ENCODE measurements around the gene KLHL4.
"Not testable (repeated sequence)": the region's sequence is repeated elsewhere in the genome, so short reads cannot be mapped to it uniquely, and the experiment has no call there.

The KLHL4 gene, protein sequence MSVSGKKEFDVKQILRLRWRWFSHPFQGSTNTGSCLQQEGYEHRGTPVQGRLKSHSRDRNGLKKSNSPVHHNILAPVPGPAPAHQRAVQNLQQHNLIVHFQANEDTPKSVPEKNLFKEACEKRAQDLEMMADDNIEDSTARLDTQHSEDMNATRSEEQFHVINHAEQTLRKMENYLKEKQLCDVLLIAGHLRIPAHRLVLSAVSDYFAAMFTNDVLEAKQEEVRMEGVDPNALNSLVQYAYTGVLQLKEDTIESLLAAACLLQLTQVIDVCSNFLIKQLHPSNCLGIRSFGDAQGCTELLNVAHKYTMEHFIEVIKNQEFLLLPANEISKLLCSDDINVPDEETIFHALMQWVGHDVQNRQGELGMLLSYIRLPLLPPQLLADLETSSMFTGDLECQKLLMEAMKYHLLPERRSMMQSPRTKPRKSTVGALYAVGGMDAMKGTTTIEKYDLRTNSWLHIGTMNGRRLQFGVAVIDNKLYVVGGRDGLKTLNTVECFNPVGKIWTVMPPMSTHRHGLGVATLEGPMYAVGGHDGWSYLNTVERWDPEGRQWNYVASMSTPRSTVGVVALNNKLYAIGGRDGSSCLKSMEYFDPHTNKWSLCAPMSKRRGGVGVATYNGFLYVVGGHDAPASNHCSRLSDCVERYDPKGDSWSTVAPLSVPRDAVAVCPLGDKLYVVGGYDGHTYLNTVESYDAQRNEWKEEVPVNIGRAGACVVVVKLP

DNA sequence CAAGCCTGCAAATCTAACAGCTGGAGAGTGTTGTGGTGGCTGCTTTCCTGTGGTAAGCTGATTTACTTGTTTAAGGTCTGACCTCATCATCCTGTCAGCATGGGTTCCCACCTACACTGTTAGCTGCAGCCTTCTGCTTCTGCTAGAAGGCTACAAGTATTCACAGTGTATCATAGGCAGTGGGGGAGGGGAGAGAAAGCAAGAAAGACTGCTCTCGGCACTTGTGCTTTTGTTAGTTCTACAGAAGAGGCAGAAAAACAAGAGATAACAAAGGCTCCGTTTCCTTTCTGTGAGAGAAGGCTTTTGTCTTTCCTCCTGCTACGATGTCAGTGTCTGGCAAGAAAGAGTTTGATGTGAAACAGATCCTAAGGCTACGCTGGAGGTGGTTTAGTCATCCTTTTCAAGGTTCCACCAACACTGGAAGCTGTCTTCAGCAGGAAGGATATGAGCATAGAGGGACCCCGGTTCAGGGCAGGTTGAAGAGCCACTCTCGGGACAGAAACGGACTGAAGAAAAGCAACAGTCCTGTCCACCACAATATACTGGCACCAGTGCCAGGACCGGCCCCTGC is at the start of gene KLHL4:
TSS of gene KLHL4 (plus strand) at position 232 of the 571 bp plus-strand sequence. CDS start at position 324, 92 bp downstream.
- Histone ChIP-seq H3K27ac (no peak within 1 kb of the TSS), H3K4me1 (peaks cover 0 to 4% (median 2%) of the 10 kb centered on the region in 4 donors), H3K36me3 (no peaks in the 10 kb centered on the region), H3K9me3 (no peaks in the 10 kb centered on the region), H3K4me3 (peak within 1 kb of the TSS; percentile 41 to 42), H3K27me3 (no peaks in the 10 kb centered on the region)
- no peak for DNase-seq
- TF ChIP-seq, protein P1, sequence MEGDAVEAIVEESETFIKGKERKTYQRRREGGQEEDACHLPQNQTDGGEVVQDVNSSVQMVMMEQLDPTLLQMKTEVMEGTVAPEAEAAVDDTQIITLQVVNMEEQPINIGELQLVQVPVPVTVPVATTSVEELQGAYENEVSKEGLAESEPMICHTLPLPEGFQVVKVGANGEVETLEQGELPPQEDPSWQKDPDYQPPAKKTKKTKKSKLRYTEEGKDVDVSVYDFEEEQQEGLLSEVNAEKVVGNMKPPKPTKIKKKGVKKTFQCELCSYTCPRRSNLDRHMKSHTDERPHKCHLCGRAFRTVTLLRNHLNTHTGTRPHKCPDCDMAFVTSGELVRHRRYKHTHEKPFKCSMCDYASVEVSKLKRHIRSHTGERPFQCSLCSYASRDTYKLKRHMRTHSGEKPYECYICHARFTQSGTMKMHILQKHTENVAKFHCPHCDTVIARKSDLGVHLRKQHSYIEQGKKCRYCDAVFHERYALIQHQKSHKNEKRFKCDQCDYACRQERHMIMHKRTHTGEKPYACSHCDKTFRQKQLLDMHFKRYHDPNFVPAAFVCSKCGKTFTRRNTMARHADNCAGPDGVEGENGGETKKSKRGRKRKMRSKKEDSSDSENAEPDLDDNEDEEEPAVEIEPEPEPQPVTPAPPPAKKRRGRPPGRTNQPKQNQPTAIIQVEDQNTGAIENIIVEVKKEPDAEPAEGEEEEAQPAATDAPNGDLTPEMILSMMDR (IDR thresholded peaks at IDR 0.05) = no peak
- intact Hi-C loops (cut with DNase I; ENCODE audit: low total_unique reads) = no loop called here

DNA sequence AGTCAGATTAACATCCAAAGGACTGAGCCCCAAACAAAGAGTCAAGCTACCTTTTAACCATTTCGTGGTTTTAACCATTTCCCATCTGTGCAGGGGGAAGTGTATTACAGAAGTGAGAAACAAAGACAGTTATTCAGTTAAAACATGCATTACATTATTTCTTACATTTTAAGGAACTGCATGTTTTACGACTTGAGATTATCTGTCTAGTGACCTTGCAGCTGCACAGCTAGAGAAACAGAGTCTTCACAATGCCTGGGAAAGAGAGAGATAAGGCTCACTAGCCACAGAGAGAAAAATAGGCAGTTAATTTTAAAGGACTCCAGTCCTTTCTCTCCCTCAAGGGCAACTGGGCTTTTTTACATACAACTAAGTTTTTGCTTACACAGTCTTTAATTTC is 48.7 kb upstream of the KLHL4 start:
- Histone ChIP-seq H3K9me3 (peaks cover 0 to 19% (median 0%) of the 10 kb centered on the region in 3 donors), H3K27me3 (no peaks in the 10 kb centered on the region), H3K4me1 (no peaks in the 10 kb centered on the region), H3K27ac (no peak overlapping the region), H3K4me3 (no peak overlapping the region), H3K36me3 (no peaks in the 10 kb centered on the region)
- intact Hi-C loops (cut with DNase I; ENCODE audit: low total_unique reads) = no loop called here
- DNase-seq = no peak
- TF ChIP-seq, protein P1 (IDR thresholded peaks at IDR 0.05) = no peak

DNA sequence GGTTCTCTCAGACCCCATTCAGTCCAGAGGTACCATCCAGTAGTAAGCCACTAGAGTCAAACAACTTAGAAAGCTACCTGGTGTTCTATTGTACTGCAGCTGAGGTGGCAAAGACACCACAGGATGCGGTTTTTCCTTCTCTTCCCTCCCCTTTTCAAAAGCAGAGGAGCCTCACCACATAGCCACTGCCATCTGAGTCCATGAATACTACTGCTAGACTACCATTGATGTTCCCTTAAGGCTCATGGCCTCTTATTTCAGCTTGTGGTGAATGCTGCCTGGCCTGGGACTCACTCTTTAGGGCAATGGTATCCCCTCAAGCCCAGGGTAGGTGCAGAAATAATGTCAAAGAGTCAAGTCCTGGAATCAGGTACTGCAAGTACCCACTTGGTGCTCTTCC is 41.8 kb upstream of the KLHL4 start:
- intact Hi-C loops (cut with DNase I; ENCODE audit: low total_unique reads) = no loop called here
- TF ChIP-seq, protein P1 (IDR thresholded peaks at IDR 0.05) = no peak
- H3K36me3 ChIP-seq = no peaks in the 10 kb centered on the region
- no peak overlapping the region for H3K4me3 ChIP-seq
- no peak overlapping the region for H3K27ac ChIP-seq
- H3K4me1 ChIP-seq = no peaks in the 10 kb centered on the region
- H3K9me3 ChIP-seq = peaks cover 0 to 11% (median 0%) of the 10 kb centered on the region in 3 donors
- no peak for DNase-seq
- H3K27me3 ChIP-seq = no peaks in the 10 kb centered on the region

DNA sequence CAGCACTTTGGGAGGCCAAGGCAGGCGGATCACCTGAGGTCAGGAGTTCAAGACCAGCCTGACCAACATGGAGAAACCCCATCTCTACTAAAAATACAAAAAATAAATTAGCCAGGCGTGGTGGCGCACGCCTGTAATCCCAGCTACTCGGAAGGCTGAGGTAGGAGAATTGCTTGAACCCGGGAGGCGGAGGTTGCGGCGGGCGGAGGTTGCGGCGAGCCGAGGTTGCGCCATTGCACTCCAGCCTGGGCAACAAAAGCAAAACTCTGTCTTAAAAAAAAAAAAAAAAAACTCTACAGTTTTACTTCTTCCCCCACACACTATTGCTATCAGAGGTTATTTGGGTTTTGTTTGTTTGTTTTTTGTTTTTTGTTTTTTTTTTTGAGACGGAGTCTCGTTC is 38.9 kb upstream of the KLHL4 start:
- DNase-seq; H3K27me3 ChIP-seq; H3K9me3 ChIP-seq; H3K36me3 ChIP-seq; H3K4me3 ChIP-seq; intact Hi-C loops (cut with DNase I; ENCODE audit: low total_unique reads); H3K27ac ChIP-seq; H3K4me1 ChIP-seq: not testable (repeated sequence)

DNA sequence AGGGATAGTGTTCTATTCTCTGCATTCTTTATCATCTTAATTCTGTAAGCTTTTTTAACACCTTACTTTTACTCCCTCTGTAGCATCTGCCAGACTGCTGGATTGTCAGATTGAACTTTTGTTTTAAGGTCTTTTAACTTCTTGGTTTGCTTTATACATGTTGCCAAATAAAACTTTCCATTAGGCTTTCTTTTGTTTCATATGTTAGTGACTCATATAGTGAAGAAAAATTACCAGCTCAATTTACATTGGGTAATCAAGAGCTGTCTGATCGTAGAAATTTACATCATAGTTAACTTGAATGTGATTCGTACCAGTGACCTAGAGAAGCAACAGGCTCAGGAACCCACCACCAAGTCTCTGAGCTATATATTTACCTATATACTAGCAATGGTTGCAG is 28.5 kb upstream of the KLHL4 start:
- Histone ChIP-seq H3K4me1 (no peaks in the 10 kb centered on the region), H3K27me3 (no peaks in the 10 kb centered on the region), H3K9me3 (no peaks in the 10 kb centered on the region), H3K27ac (no peak overlapping the region), H3K36me3 (no peaks in the 10 kb centered on the region), H3K4me3 (no peak overlapping the region)
- no peak for DNase-seq
- TF ChIP-seq, protein P1 (IDR thresholded peaks at IDR 0.05) = no peak
- intact Hi-C loops (cut with DNase I; ENCODE audit: low total_unique reads) = no loop called here

DNA sequence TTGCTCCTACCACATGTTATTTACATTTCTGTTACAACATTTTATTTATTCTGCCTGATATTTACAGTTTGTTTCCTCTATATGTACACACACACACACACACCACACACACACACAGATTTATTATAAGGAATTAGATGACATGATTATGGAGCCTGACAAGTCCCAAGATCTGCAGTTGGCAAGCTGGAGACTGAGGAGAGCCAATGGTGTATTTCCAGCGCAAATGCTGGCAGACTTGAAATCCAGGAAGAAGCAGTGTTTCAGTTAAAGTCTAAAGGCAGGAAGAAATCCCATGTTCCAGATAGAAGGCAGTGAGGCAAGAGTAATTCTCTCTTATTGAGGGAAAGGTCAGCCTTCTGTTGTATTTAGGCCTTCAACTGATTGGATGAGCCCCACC is 1.8 kb upstream of the KLHL4 start:
- Histone ChIP-seq H3K4me1 (peaks cover 0 to 4% (median 2%) of the 10 kb centered on the region in 4 donors), H3K36me3 (no peaks in the 10 kb centered on the region), H3K9me3 (no peaks in the 10 kb centered on the region), H3K27ac (no peak overlapping the region), H3K4me3 (no peak overlapping the region), H3K27me3 (no peaks in the 10 kb centered on the region)
- TF ChIP-seq, protein P1 (IDR thresholded peaks at IDR 0.05) = no peak
- intact Hi-C loops (cut with DNase I; ENCODE audit: low total_unique reads) = no loop called here
- no peak for DNase-seq

All from tibial artery (tissue), 4 donors.